OCI-LY3 (cell line): ENCODE data around the gene DYRK1A.

Experiments used
- H2AFZ ChIP-seq: fragments of 200-600, 300-600 bp; shearing (Covaris generic); 2 replicates; pipeline ENCODE4 v1.6.0; 2014; ENCODE audit warnings: antibody characterized with exemption, low read depth, low read length
- H3K27ac ChIP-seq: fragments of 200-600, 300-600 bp; sonication (generic); 2 replicates; pipeline ENCODE4 v1.5.1; 2014; ENCODE audit warnings: mild to moderate bottlenecking, low read length, moderate library complexity, mixed read lengths
- H3K27me3 ChIP-seq: fragments of 200-600, 300-600 bp; sonication (generic); 2 replicates; pipeline ENCODE4 v1.6.1; 2014; ENCODE audit warnings: low read depth, low read length, mixed read lengths
- H3K36me3 ChIP-seq: fragments of 200-600, 300-600 bp; sonication (generic); replicated peaks from 2 replicates; pipeline ENCODE3; 2014; ENCODE audit warnings: low read depth, low read length, mixed read lengths
- H3K4me1 ChIP-seq: fragments of 300-600, 200-600 bp; sonication (generic); 2 replicates; pipeline ENCODE4 v1.6.1; 2014; ENCODE audit warnings: low read length, mixed read lengths
- H3K4me2 ChIP-seq: fragments of 200-600, 300-600 bp; sonication (generic); 2 replicates; pipeline ENCODE4 v1.6.1; 2014; ENCODE audit warnings: low read length, mixed read lengths
- H3K4me3 ChIP-seq: fragments of 300-600, 200-600 bp; sonication (generic); 2 replicates; pipeline ENCODE4 v1.5.1; 2014; ENCODE audit warnings: antibody characterized with exemption, mild to moderate bottlenecking, low read length, moderate library complexity
- H3K79me2 ChIP-seq: fragments of 300-600, 200-600 bp; shearing (Covaris generic); 2 replicates; pipeline ENCODE4 v1.6.1; 2014; ENCODE audit warnings: mild to moderate bottlenecking, low read length, mixed read lengths
- H3K9ac ChIP-seq: fragments of 300-600, 200-600 bp; shearing (Covaris generic); 2 replicates; pipeline ENCODE4 v1.6.0; 2014; ENCODE audit warnings: mild to moderate bottlenecking, low read length, moderate library complexity
- H3K9me3 ChIP-seq: fragments of 200-600, 300-600 bp; shearing (Covaris generic); 2 replicates; pipeline ENCODE4 v1.6.1; 2014; ENCODE audit warnings: low read length, mixed read lengths; ENCODE audit not compliant: insufficient read depth
- H4K20me1 ChIP-seq: fragments of 200-600, 300-600 bp; sonication (generic); 2 replicates; pipeline ENCODE4 v1.6.1; 2016; ENCODE audit warnings: low read length, mixed read lengths; ENCODE audit not compliant: insufficient read depth
- CTCF ChIP-seq: fragments of 200-600, 300-600 bp; sonication (generic); IDR thresholded peaks from 2 replicates; pipeline ENCODE4 v1.5.1; 2014; ENCODE audit warnings: antibody characterized with exemption, low read length, low read depth
- EZH2phosphoT487 ChIP-seq: fragments of 200-600 bp; shearing (Covaris generic); IDR thresholded peaks from 2 replicates; pipeline ENCODE4 v1.6.1; 2018; ENCODE audit warnings: antibody characterized with exemption, mixed run types, low read depth

The DYRK1A gene

GRCh38 chr21:37449302-37449937 lies 82.8 kb downstream of the DYRK1A start:
- Histone ChIP-seq H3K9me3 (no peaks in the 10 kb centered on the region), H4K20me1 (peaks cover 84% of the 10 kb centered on the region), H3K4me1 (no peaks in the 10 kb centered on the region), H3K36me3 (peaks cover 4% of the 10 kb centered on the region), H3K4me3 (no peak overlapping the region), H3K9ac (no peak overlapping the region), H2AFZ (no peak overlapping the region), H3K27me3 (no peaks in the 10 kb centered on the region), H3K4me2 (no peak overlapping the region), H3K79me2 (peaks cover 92% of the 10 kb centered on the region), H3K27ac (no peak overlapping the region)
- TF ChIP-seq CTCF (no peak), EZH2phosphoT487 (no peak)

GRCh38 chr21:37450445-37450941 lies 83.9 kb downstream of the DYRK1A start:
- H3K27me3 ChIP-seq = no peaks in the 10 kb centered on the region
- TF ChIP-seq CTCF (no peak), EZH2phosphoT487 (no peak)
- no peak overlapping the region for H3K9ac ChIP-seq
- no peaks in the 10 kb centered on the region for H3K9me3 ChIP-seq
- H4K20me1 ChIP-seq = peaks cover 84% of the 10 kb centered on the region
- no peak overlapping the region for H3K4me3 ChIP-seq
- H3K27ac ChIP-seq = no peak overlapping the region
- peaks cover 4% of the 10 kb centered on the region for H3K36me3 ChIP-seq
- H3K4me2 ChIP-seq = no peak overlapping the region
- peaks cover 92% of the 10 kb centered on the region for H3K79me2 ChIP-seq
- H3K4me1 ChIP-seq = 0 out of 2 replicates have a peak, but pooled peaks cover 2% of the 10 kb centered on the region
- no peak overlapping the region for H2AFZ ChIP-seq

- Histone ChIP-seq H3K27me3 (no peaks in the 10 kb centered on the region), H3K27ac (no peak overlapping the region), H3K9me3 (no peaks in the 10 kb centered on the region), H4K20me1 (peaks cover 84% of the 10 kb centered on the region), H3K36me3 (peaks cover 4% of the 10 kb centered on the region), H2AFZ (no peak overlapping the region), H3K79me2 (peaks cover 92% of the 10 kb centered on the region), H3K4me3 (no peak overlapping the region), H3K4me2 (no peak overlapping the region), H3K4me1 (0 out of 2 replicates have a peak, but pooled peaks cover 2% of the 10 kb centered on the region), H3K9ac (no peak overlapping the region)
- TF ChIP-seq CTCF (no peak), EZH2phosphoT487 (no peak)
These were observed 84.9 kb downstream of the DYRK1A start for GRCh38 chr21:37451446-37451845.

- TF ChIP-seq EZH2phosphoT487 (no peak), CTCF (no peak)
- peaks cover 90% of the 10 kb centered on the region for H3K79me2 ChIP-seq
- no peaks in the 10 kb centered on the region for H3K9me3 ChIP-seq
- H3K27ac ChIP-seq = no peak overlapping the region
- no peaks in the 10 kb centered on the region for H3K27me3 ChIP-seq
- no peak overlapping the region for H3K9ac ChIP-seq
- peaks cover 4% of the 10 kb centered on the region for H3K36me3 ChIP-seq
- H3K4me1 ChIP-seq = 0 out of 2 replicates have a peak, but pooled peaks cover 2% of the 10 kb centered on the region
- H3K4me3 ChIP-seq = no peak overlapping the region
- H4K20me1 ChIP-seq = peaks cover 83% of the 10 kb centered on the region
- H3K4me2 ChIP-seq = no peak overlapping the region
- no peak overlapping the region for H2AFZ ChIP-seq
These were observed 85.7 kb downstream of the DYRK1A start for GRCh38 chr21:37452227-37452626.
